Measurements from ENCODE around the gene SZT2. TPM values are rescaled to one million over a fixed set of nuclear protein-coding genes. Genes with fewer than 3 reads are reported as not detected.

SZT2 gene
- total RNA-seq, 1 donor from 2014 or later: 30.0 TPM

GRCh38 chr1:43491061-43491460 lies 101.4 kb downstream of the SZT2 start:
- TF ChIP-seq EZH2 (IDR thresholded peaks at IDR 0.05; ENCODE audit: insufficient read depth, low read length): no peak
- TF ChIP-seq, protein P1, sequence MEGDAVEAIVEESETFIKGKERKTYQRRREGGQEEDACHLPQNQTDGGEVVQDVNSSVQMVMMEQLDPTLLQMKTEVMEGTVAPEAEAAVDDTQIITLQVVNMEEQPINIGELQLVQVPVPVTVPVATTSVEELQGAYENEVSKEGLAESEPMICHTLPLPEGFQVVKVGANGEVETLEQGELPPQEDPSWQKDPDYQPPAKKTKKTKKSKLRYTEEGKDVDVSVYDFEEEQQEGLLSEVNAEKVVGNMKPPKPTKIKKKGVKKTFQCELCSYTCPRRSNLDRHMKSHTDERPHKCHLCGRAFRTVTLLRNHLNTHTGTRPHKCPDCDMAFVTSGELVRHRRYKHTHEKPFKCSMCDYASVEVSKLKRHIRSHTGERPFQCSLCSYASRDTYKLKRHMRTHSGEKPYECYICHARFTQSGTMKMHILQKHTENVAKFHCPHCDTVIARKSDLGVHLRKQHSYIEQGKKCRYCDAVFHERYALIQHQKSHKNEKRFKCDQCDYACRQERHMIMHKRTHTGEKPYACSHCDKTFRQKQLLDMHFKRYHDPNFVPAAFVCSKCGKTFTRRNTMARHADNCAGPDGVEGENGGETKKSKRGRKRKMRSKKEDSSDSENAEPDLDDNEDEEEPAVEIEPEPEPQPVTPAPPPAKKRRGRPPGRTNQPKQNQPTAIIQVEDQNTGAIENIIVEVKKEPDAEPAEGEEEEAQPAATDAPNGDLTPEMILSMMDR (IDR thresholded peaks at IDR 0.05; ENCODE audit: insufficient read depth, low read depth, low read length): no peak
- Histone ChIP-seq H3K27ac (ENCODE audit: low read depth, low read length) (no peak overlapping the region), H4K20me1 (ENCODE audit: insufficient read depth, low read length) (no peaks in the 10 kb centered on the region), H3K4me1 (ENCODE audit: insufficient read depth, low read length) (no peaks in the 10 kb centered on the region), H3K36me3 (ENCODE audit: insufficient read depth, low read length) (no peaks in the 10 kb centered on the region), H3K79me2 (ENCODE audit: insufficient read depth, low read length) (no peaks in the 10 kb centered on the region), H2AFZ (ENCODE audit: low read depth, low read length) (no peak overlapping the region), H3K27me3 (ENCODE audit: insufficient read depth, low read length) (no peaks in the 10 kb centered on the region), H3K9me3 (ENCODE audit: insufficient read depth, low read depth, low read length) (no peaks in the 10 kb centered on the region), H3K4me3 (ENCODE audit: insufficient read depth, low read depth, low read length) (no peak overlapping the region), H3K4me2 (ENCODE audit: low read length) (no peak overlapping the region), H3K9ac (ENCODE audit: low read length) (no peak overlapping the region)
- Mint-ChIP-seq H3K4me3 (ENCODE audit: unreplicated experiment) (no peak overlapping the region), H3K36me3 (ENCODE audit: low read depth, unreplicated experiment) (peaks cover 10% of the 10 kb centered on the region), H3K4me1 (ENCODE audit: low read depth, unreplicated experiment) (peaks cover 9% of the 10 kb centered on the region), H3K9me3 (ENCODE audit: unreplicated experiment) (peaks cover 17% of the 10 kb centered on the region), H3K27ac (ENCODE audit: unreplicated experiment) (no peak overlapping the region), H3K27me3 (ENCODE audit: low read depth, unreplicated experiment) (no peaks in the 10 kb centered on the region)
- DNase-seq (ENCODE audit: low read depth): no peak
- FAIRE-seq: no peak

GRCh38 chr1:43492826-43493225 lies 103.1 kb downstream of the SZT2 start:
- Histone ChIP-seq H3K79me2 (ENCODE audit: insufficient read depth, low read length) (no peaks in the 10 kb centered on the region), H3K36me3 (ENCODE audit: insufficient read depth, low read length) (no peaks in the 10 kb centered on the region), H3K9ac (ENCODE audit: low read length) (no peak overlapping the region), H3K27ac (ENCODE audit: low read depth, low read length) (no peak overlapping the region), H2AFZ (ENCODE audit: low read depth, low read length) (no peak overlapping the region), H3K4me3 (ENCODE audit: insufficient read depth, low read depth, low read length) (no peak overlapping the region), H3K9me3 (ENCODE audit: insufficient read depth, low read depth, low read length) (no peaks in the 10 kb centered on the region), H3K4me2 (ENCODE audit: low read length) (no peak overlapping the region), H3K27me3 (ENCODE audit: insufficient read depth, low read length) (no peaks in the 10 kb centered on the region), H4K20me1 (ENCODE audit: insufficient read depth, low read length) (no peaks in the 10 kb centered on the region), H3K4me1 (ENCODE audit: insufficient read depth, low read length) (no peaks in the 10 kb centered on the region)
- H3K4me3 Mint-ChIP-seq (ENCODE audit: unreplicated experiment): no peak overlapping the region
- peaks cover 17% of the 10 kb centered on the region for H3K9me3 Mint-ChIP-seq (ENCODE audit: unreplicated experiment)
- DNase-seq (ENCODE audit: low read depth) (no peak), FAIRE-seq (peak; percentile 32)
- H3K27ac Mint-ChIP-seq (ENCODE audit: unreplicated experiment): no peak overlapping the region
- H3K4me1 Mint-ChIP-seq (ENCODE audit: low read depth, unreplicated experiment): peaks cover 9% of the 10 kb centered on the region
- H3K36me3 Mint-ChIP-seq (ENCODE audit: low read depth, unreplicated experiment): peaks cover 7% of the 10 kb centered on the region
- TF ChIP-seq EZH2 (IDR thresholded peaks at IDR 0.05; ENCODE audit: insufficient read depth, low read length): no peak
- TF ChIP-seq, protein P1 (IDR thresholded peaks at IDR 0.05; ENCODE audit: insufficient read depth, low read depth, low read length): no peak
- no peaks in the 10 kb centered on the region for H3K27me3 Mint-ChIP-seq (ENCODE audit: low read depth, unreplicated experiment)

- Histone ChIP-seq H3K4me3 (ENCODE audit: insufficient read depth, low read depth, low read length) (no peak overlapping the region), H3K79me2 (ENCODE audit: insufficient read depth, low read length) (no peaks in the 10 kb centered on the region), H3K9me3 (ENCODE audit: insufficient read depth, low read depth, low read length) (no peaks in the 10 kb centered on the region), H2AFZ (ENCODE audit: low read depth, low read length) (peak overlapping the region; percentile 66), H3K9ac (ENCODE audit: low read length) (no peak overlapping the region), H3K4me2 (ENCODE audit: low read length) (peak overlapping the region; percentile 21), H3K27me3 (ENCODE audit: insufficient read depth, low read length) (no peaks in the 10 kb centered on the region), H3K27ac (ENCODE audit: low read depth, low read length) (no peak overlapping the region), H4K20me1 (ENCODE audit: insufficient read depth, low read length) (no peaks in the 10 kb centered on the region), H3K36me3 (ENCODE audit: insufficient read depth, low read length) (no peaks in the 10 kb centered on the region), H3K4me1 (ENCODE audit: insufficient read depth, low read length) (no peaks in the 10 kb centered on the region)
- no peaks in the 10 kb centered on the region for H3K27me3 Mint-ChIP-seq (ENCODE audit: low read depth, unreplicated experiment)
- peaks cover 9% of the 10 kb centered on the region for H3K4me1 Mint-ChIP-seq (ENCODE audit: low read depth, unreplicated experiment)
- peak overlapping the region; percentile 80 for H3K27ac Mint-ChIP-seq (ENCODE audit: unreplicated experiment)
- no peak overlapping the region for H3K4me3 Mint-ChIP-seq (ENCODE audit: unreplicated experiment)
- TF ChIP-seq, protein P1 (IDR thresholded peaks at IDR 0.05; ENCODE audit: insufficient read depth, low read depth, low read length): no peak
- no peak for TF ChIP-seq EZH2 (IDR thresholded peaks at IDR 0.05; ENCODE audit: insufficient read depth, low read length)
- FAIRE-seq (no peak), DNase-seq (ENCODE audit: low read depth) (no peak)
- H3K36me3 Mint-ChIP-seq (ENCODE audit: low read depth, unreplicated experiment): peaks cover 7% of the 10 kb centered on the region
- H3K9me3 Mint-ChIP-seq (ENCODE audit: unreplicated experiment): peaks cover 11% of the 10 kb centered on the region
Observed at GRCh38 chr1:43493661-43494450, 104.2 kb downstream of the SZT2 start.
